HG02973 (cell line): ENCODE results near the gene NSMCE4A.
"Not testable (repeated sequence)": the region's sequence is repeated elsewhere in the genome, so short reads cannot be mapped to it uniquely, and the experiment has no call there.

ENCODE experiments used
- ATAC-seq: cut with Tn5 transposase; IDR thresholded peaks from one replicate; pipeline ENCODE4 v1.9.1; 2021; ENCODE audit warnings: moderate library complexity; ENCODE audit not compliant: unreplicated experiment

NSMCE4A gene, protein sequence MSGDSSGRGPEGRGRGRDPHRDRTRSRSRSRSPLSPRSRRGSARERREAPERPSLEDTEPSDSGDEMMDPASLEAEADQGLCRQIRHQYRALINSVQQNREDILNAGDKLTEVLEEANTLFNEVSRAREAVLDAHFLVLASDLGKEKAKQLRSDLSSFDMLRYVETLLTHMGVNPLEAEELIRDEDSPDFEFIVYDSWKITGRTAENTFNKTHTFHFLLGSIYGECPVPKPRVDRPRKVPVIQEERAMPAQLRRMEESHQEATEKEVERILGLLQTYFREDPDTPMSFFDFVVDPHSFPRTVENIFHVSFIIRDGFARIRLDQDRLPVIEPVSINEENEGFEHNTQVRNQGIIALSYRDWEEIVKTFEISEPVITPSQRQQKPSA

DNA sequence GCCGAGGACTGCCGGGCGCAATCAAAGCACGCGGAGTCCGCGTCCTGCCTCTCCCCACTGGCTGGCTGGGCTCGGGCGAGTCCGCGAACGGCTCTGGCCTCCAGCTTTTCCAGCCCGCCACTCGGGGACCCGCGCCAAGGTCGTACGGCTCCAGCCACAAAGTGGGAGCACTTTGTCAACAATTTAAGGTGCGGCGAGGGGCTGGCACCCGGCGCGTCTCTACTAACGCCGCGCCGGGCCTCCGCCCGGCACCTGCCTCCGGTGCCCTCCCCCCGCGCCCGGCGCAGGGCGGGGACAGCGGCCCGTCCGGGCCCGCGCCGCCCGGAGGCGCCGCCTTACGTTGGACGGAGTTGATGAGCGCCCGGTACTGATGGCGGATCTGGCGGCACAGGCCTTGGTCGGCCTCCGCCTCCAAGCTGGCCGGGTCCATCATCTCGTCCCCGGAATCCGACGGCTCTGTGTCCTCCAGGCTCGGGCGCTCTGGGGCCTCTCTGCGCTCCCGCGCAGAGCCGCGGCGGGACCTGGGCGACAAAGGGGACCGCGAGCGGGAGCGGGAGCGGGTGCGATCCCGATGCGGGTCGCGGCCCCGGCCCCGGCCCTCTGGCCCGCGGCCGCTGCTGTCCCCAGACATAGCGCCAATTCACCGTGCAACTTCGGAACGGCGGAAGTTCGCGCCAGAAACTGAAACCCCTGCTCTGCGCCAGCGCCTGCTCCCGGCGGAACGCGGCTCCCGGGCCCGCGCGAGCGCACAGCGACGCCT, at the start of gene NSMCE4A:
Gene NSMCE4A, minus strand, starts transcription at position 683 of the 760 bp plus-strand sequence. Its CDS starts 52 bp downstream, at position 631.
- ATAC-seq, result peak; percentile 79

DNA sequence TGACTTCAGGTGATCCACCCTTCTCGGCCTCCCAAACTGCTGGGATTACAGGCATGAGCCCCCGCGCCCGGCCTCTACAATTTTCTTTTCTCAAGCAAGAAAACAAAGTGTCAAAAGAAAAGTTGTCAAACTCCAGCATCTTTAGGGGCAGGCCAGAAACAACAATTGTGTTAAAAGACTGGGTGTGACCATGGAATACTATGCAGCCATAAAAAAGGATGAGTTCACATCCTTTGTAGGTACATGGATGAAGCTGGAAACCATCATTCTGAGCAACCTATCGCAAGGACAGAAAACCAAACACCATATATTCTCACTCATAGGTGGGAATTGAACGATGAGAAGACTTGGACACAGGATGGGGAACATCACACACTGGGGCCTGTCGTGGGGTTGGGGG, 48.2 kb upstream of the NSMCE4A start:
- ATAC-seq, result not testable (repeated sequence)

DNA sequence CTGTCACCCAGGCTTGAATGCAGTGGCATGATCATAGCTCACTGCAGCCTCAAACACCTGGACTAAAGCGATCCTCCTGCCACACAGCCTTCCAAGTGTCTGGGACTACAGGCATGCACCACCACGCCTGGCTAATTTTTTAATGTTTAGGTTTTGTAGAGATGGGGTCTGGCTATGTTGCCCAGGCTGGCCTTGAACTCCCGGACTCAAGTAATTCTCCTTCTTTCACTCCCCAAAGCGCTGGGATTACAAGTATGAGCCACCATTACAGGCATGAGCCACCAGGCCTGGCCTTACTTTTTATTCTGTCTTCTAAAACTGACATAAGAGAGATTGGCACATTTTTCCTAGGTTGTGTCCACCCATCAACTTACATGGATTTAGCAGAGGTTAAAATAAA, 47.3 kb upstream of the NSMCE4A start:
- ATAC-seq, result no peak

DNA sequence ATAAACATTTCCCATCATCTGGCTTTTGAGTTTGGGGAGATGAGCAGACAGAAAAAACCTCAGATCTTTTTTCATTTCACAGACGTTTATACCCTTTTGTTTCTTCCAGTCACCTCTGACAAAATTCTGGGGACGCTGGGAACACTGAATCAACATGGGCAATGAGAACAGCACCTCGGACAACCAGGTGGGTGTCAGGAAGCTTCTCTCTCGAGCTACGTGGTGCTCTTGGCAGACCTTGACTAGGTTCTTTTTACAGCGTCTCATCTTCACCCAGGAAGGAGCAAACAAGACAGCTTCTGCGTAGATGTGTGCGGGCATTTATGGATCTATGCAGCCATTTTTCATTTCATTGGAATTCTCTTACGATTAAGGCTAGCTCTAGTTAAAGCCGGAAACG, 46.8 kb upstream of the NSMCE4A start:
- no peak for ATAC-seq

DNA sequence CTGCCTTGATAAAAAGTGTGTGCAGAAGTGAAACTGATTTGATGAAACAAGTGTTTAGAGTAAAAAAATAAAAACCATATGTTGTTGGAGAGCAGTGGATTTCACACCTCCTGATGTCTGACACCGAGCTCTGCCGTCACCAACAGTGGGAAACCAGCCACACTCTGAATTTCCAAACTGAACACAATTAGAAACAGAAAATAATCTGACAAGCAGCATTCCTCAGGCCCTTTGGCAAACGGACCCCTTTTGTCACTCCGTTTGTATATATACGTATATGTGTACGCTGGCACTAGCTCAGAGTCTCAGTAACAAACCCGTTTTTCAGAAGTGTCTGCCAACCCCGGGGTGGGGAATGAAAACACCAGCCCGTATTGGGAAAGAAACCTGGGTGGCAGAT, 46.4 kb upstream of the NSMCE4A start:
- no peak for ATAC-seq

DNA sequence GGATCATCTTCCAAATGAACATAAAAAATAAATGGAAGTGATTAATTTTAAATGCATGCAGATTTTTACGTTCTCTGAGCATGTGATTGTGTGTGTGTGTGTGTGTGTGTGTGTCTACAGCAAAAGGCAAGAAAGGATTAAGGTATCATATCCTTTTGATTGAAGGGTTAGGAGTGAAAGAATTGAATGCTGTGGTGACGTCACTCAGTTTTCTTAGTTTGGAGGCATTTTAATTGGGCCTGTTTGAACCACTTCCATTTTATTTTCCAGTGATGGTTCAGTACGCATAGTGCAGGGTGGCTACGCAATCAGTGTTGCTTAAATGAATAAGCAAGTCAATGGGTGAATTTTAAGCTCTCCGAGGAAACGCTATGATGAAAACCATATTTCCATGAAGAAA, 45.2 kb upstream of the NSMCE4A start:
- no peak for ATAC-seq

DNA sequence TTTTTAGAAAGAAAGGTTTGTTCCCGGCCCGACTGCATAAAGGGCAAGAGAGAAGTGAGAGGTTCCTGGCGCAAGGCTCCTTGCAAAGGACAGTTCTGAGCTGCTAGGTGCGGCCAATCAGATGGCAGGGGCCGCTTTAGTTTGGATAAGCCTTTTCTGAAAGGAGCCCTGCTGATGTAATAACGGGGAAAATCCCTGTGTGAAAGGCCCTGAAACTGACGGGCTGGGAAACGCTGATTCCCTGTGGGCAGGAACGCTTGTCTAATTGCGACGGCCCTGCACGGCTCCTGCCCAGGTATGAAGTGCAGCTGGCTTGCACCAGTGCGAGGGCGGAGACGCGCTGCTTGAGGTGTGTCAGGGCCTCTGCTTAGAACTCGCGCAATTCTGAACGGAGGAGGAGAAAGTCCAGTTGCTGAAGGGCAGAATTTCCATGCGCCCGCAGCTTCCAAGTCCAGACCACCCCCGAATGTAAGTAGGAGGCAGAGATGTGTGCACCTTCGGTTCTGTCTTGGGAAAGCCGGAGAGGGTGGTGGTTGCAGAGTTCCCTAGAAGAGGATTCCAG, 44.5 kb upstream of the NSMCE4A start:
- no peak for ATAC-seq

DNA sequence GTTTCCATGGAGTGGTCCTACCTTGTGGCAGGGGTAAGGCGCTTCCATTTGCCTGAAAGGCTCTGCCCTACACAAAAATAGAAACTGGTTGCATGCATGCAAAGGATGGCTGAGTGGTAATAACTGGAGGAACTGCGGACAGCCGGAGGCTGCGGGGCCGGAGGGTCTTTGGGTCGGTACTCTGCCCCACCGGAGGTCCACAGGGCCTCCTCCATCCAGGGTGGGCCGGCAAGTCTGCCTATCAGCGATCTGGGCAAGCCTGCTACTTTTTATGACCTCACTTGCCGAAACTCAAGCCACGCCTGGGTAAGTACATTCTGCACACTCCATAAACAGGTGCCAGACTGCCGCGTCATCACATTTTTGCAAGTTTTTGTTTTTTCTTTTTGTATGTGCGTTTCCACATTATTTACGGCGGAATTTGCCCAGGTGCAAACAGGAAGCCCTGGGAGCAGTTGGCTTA, 44.0 kb upstream of the NSMCE4A start:
- ATAC-seq, result no peak

DNA sequence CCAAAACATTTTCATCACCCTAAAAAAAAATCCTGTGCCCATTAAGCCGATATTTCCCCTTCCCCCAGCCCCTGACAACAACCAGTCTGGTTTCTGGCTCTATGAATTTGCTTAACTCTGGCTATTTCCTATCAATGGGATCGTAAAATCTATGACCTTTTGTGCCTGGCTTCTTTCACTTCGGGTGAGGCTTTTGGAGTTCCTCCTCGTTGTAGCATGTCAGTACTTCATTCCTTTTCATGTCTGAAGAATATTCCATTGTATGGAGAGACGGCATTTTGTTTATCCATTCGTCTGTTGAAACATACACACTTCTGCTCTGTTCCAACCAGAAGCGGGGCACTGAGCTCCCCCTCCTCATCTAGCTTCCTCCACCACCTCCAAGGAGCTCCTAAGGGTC, 43.5 kb upstream of the NSMCE4A start:
- no peak for ATAC-seq

DNA sequence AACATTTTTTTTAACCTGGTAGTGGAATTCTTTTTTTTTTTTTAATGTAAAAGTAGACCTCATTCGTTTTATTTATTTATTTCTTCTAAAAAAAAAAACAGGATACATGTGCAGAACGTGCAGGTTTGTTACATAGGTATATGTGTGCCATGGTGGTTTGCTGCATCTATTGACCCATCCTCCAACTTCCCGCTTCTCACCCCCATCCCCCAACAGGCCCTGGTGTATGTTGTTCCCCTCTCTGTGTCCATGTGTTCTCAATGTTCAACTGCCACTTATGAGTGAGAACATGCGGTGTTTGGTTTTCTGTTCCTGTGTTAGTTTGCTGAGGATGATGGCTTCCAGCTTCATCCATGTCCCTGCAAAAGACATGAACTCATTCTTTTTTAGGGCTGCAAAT, 42.9 kb upstream of the NSMCE4A start:
- not testable (repeated sequence) for ATAC-seq

DNA sequence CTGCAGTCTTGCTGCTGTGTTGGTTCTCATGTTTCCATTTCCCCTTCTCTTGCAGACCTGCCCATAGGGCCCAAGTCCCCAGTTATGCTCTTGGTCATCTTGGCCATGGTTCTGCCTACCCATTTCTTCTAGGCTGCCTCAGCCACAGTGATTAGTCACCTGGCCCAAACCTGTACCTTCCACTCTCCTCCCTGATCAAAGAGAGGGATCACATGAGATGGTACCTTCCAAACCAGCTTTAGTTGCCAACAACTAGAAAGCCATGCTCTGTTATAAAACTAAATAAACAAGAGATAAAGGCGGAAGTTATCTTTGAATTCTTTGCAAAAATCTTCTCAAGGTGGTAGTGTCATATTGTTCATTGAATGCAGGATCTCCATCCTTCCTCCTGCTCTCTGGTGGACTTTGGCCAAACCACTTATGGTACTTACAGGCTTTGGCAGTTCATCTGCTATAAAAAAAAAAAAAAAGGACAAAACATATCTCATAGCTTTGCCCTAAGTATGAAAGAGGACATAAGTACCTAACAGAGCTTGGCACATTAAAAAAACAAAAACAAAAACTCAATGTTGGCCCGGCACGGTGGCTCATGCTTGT, 39.7 kb upstream of the NSMCE4A start:
- ATAC-seq, result no peak

DNA sequence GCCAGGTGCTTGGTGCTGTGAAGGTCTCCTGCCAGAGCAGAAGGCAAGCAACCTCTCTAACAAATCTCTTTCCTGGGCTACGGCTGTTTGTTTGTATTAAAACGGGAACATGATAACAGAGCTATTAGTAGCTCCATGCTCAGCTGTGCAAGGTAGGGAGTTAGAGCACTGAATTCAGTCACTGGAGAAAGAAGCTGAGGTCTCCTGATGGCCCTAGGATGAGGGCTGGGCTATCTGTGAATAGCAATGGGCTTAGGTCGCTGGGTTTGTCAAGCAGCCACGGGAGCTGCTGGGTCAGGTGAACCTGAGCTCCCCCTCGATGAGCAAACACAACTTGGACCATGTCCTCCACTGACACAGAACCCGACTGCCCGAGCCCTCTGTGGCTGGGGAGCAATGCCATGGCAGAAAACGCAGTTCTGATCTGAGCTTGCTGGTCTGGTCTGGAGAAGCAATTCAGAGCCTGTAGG, 38.3 kb upstream of the NSMCE4A start:
- no peak for ATAC-seq

DNA sequence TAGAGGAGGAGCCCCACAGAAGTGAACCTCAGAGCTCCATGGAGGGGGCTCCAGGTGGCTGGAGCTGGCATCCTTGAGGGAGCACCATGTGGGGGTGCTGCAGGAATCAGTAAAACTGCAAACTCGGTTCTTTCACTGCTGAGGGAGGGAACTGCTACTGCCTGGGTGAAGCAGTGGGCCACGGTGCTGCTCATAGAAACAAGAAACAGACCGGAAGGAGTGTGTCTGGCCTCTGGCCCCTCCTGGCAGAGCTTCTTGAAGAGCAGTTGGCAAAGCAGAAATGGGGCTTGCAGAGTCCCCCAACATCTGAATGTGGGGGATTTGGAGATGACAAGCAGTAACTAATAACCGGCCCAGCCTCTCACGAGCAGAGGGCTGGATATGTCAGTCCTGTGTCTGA, 37.7 kb upstream of the NSMCE4A start:
- ATAC-seq, result no peak

DNA sequence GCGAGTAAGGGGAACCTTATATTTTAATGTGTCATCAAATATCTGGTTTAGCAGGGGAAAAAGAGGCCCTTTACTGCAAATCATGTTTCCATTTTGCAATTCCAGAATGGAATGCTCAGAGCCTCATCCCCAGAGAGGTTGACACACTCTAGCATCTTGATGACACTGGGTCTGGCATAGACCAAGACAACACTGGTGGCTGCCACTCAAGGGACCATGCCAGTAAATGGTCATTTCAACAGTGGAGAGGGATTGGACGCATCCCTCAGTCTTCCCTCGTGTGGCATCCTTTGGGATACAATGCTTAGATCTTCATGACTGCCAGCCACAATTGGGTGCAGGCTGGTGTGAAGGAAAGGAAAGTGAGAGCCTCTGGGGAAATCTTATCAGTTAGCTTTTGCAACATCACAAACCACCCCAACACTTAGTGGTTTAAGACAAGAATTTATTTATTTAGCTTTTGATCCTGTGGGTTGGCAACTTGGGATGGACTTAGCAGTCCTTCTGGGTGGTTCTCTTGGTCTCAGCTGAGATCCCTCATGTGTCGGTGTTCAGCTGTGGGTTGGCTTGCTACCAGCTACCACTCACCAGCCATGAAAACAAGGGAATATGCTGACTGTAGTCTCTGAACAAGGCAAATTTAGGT, 35.5 kb upstream of the NSMCE4A start:
- ATAC-seq, result no peak

DNA sequence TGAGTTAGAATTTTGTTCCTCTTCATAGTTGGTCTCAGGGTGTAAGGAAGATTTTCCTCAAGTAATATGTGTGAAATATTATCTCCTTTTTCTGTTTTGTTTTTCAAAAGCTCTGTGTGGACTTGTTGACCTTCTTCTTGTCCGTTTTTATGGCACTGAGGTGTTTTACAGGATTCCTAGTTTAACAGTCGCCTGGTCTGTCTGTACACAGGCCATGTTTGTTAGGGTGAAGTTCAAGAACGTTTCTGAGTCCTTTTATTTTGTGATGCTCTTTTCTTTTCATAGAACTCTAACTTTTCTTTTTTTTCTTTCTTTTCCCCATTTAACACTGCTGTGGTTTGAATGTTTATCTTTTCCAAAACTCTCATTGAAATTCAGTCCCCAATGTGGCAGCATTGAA, 32.4 kb upstream of the NSMCE4A start:
- no peak for ATAC-seq

DNA sequence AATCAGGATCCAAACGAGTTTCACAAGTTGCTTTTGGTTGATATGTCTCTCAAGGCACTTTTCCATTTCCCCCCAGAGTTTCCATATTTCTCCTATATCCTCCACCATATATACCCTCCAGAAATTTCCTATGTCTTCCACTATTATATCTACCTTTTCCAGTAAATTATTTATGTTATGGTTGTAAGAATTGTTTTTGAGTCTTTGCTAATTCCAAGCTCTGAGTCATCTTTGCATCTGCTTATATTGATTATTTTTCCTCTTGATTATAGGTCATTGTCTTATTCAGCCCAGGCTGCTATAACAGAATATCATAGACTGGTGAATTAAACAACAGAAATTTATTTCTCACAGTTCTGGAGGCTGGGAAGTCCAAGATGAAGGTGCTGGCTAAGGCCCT, 26.7 kb upstream of the NSMCE4A start:
- no peak for ATAC-seq

DNA sequence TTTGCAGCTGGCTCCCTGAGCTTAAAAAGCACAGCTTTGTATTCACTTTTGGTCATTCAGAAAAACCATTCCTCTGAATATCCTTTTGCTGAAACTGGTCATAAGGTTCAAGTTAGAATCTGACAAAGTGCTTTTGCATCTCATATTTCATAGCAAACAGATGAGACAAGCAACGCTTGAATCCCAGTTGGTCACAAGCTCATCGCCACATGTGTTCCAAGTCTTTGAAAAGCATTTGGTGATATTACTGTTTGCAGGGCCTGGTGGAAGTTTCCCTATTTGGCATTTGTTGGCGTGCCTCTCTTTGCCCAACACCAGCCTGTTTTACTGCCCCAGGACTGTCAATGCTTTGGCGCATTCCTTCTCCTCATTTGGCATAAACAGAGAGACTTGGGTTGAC, 24.3 kb upstream of the NSMCE4A start:
- no peak for ATAC-seq

DNA sequence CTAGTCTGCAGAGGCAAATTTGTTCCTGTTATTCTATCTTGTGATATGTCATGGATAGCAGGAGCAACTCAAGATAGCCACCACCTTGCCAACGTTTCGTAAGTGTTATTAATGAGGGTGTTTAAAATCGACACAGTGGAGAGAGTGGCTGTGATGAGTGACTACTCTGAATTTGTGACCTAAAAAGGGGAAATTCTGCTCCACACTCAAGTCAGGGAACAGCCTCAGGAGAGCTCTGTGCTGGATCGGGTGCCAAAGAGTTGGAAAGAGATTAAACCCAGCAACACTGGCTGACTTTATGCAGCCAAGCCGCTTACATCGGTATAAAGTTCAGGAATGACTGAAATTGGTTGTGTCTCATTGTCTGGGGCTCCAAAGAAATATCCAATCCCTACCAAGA, 23.4 kb upstream of the NSMCE4A start:
- no peak for ATAC-seq

DNA sequence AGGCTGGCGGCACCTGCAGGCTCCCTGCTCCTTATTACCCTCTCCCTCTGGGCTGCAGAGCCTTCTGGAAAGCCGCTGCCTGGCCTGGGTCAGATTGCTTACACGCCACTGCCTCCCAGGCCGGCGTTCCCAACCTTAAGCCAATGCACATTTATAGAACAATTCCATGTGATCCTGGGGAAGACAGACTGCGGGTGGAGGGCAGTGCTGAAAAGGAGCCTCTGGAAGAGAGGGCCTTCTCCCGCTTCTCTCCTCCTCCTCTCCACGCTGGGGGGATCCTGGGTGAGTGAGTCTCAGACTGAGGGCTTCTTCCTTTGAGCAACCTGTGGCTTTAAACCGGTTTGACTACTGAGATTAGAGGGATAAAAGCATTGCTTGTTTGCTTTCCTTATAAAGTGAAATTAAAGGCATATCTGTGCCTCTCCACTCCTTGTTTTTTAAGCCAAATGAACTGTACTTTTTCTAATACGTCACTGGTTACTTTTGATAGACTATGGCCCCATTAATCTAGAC, 19.5 kb upstream of the NSMCE4A start:
- ATAC-seq, result no peak

DNA sequence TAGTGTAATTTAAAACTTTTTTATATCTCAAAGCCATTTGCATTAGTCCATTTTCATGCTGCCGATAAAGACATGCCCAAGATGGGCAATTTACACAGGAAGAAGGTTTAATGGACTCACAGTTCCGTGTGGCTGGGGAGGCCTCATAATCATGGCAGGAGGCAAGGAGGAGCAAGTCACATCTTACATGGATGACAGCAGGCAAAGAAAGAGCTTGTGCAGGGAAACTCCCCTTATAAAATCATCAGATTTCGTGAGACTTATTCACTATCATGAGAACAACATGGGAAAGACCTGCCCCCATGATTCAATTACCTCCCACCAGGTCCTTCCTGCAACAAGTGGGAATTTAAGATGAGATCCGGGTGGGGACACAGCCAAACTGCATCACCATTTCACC, 16.7 kb upstream of the NSMCE4A start:
- ATAC-seq, result not testable (repeated sequence)
